Liver (tissue), 9 donors: ENCODE results near the gene ARHGEF3. TPM values are rescaled to one million over a fixed set of nuclear protein-coding genes. Genes with fewer than 3 reads are reported as not detected.

Experiments
- DNase-seq: peaks from one replicate; pipeline ENCODE4 v3.0.0-alpha.2; 2017; ENCODE audit warnings: low spot score
- H3K27ac ChIP-seq, 2 donors: one replicate each; pipeline ENCODE4 v1.7.0; 2013; ENCODE audit warnings: inconsistent platforms in 2 of 2, low read length in 2 of 2, control low read depth in 1 of 2, low read depth in 1 of 2, mild to moderate bottlenecking in 1 of 2
- H3K27me3 ChIP-seq, 4 donors: one replicate each; pipeline versions ENCODE4 v1.6.1 to v1.7.0; 2013; ENCODE audit warnings: low read length in 3 of 4, inconsistent platforms in 1 of 4, mild to moderate bottlenecking in 1 of 4, moderate library complexity in 1 of 4; ENCODE audit not compliant: control insufficient read depth in 4 of 4, insufficient read depth in 4 of 4
- H3K36me3 ChIP-seq, 4 donors: one replicate each; pipeline versions ENCODE4 v1.6.1 to v1.7.0; 2013; ENCODE audit warnings: low read length in 3 of 4, mild to moderate bottlenecking in 3 of 4, low read depth in 1 of 4, moderate library complexity in 1 of 4; ENCODE audit not compliant: control insufficient read depth in 4 of 4, insufficient read depth in 3 of 4
- H3K4me1 ChIP-seq, 4 donors: one replicate each; pipeline versions ENCODE4 v1.6.1 to v1.7.0; 2013; ENCODE audit warnings: low read length in 3 of 4, mild to moderate bottlenecking in 3 of 4, moderate library complexity in 1 of 4; ENCODE audit not compliant: control insufficient read depth in 4 of 4, insufficient read depth in 4 of 4
- H3K4me3 ChIP-seq, 3 donors: one replicate each; pipeline versions ENCODE4 v1.6.1 to v1.7.0; 2013; ENCODE audit warnings: low read length in 3 of 3, control low read depth in 1 of 3, low read depth in 1 of 3, mild to moderate bottlenecking in 1 of 3
- H3K9ac ChIP-seq, 2 donors: one replicate each; pipeline ENCODE4 v1.7.0; 2013; ENCODE audit warnings: low read length in 2 of 2, mild to moderate bottlenecking in 2 of 2, moderate library complexity in 2 of 2, control low read depth in 1 of 2, low read depth in 1 of 2
- H3K9me3 ChIP-seq, 4 donors: one replicate each; pipeline versions ENCODE4 v1.6.1 to v1.7.0; 2013; ENCODE audit warnings: low read length in 3 of 4; ENCODE audit not compliant: control insufficient read depth in 4 of 4
- ATF3 ChIP-seq: IDR thresholded peaks from 2 replicates; pipeline ENCODE4 v1.6.1; 2016; ENCODE audit warnings: antibody characterized with exemption
- CTCF ChIP-seq: fragments of 150-350 bp; IDR thresholded peaks from 2 replicates; pipeline ENCODE4 v1.5.1; 2017; ENCODE audit warnings: improper control_type of control experiment, low read depth, low read length; ENCODE audit not compliant: missing input control
- EGR1 ChIP-seq, 2 donors: IDR thresholded peaks; 2 replicates each; pipeline ENCODE4 v1.6.1; 2016 to 2018; ENCODE audit warnings: antibody characterized with exemption in 2 of 2, low read depth in 2 of 2
- FOXA1 ChIP-seq: IDR thresholded peaks from 2 replicates; pipeline ENCODE4 v1.6.1; 2016; ENCODE audit warnings: antibody characterized with exemption
- FOXA2 ChIP-seq: IDR thresholded peaks from 2 replicates; pipeline ENCODE4 v1.6.1; 2016; ENCODE audit warnings: antibody characterized with exemption
- GABPA ChIP-seq, 2 donors: IDR thresholded peaks in 1 of 2; conservative IDR thresholded peaks in 1 of 2; 2 replicates each; pipeline ENCODE4 v1.6.1; 2016; ENCODE audit warnings: antibody characterized with exemption in 2 of 2, mild to moderate bottlenecking in 1 of 2, moderate library complexity in 1 of 2
- HNF4A ChIP-seq, 2 donors: conservative IDR thresholded peaks; 2 replicates each; pipeline ENCODE4 v1.6.1; 2016; ENCODE audit warnings: antibody characterized with exemption in 2 of 2, mild to moderate bottlenecking in 2 of 2
- HNF4G ChIP-seq: IDR thresholded peaks from 2 replicates; pipeline ENCODE4 v1.6.1; 2016; ENCODE audit warnings: antibody characterized with exemption
- JUND ChIP-seq, 2 donors: IDR thresholded peaks; 2 replicates each; pipeline ENCODE4 v1.6.1; 2016; ENCODE audit warnings: antibody characterized with exemption in 2 of 2
- MAX ChIP-seq: IDR thresholded peaks from 2 replicates; pipeline ENCODE4 v1.6.1; 2016; ENCODE audit warnings: antibody characterized with exemption
- NR2F2 ChIP-seq: IDR thresholded peaks from 2 replicates; pipeline ENCODE4 v1.6.1; 2016; ENCODE audit warnings: antibody characterized with exemption
- RAD21 ChIP-seq, 2 donors: IDR thresholded peaks; 2 replicates each; pipeline ENCODE4 v1.6.1; 2016; ENCODE audit warnings: antibody characterized with exemption in 2 of 2, mild to moderate bottlenecking in 2 of 2
- REST ChIP-seq: IDR thresholded peaks from 2 replicates; pipeline ENCODE4 v1.6.1; 2016; ENCODE audit warnings: antibody characterized with exemption, mild to moderate bottlenecking
- RXRA ChIP-seq, 2 donors: IDR thresholded peaks; 2 replicates each; pipeline ENCODE4 v1.6.1; 2017 to 2018; ENCODE audit warnings: antibody characterized with exemption in 2 of 2, mild to moderate bottlenecking in 1 of 2
- SP1 ChIP-seq: IDR thresholded peaks from 2 replicates; pipeline ENCODE4 v1.6.1; 2018; ENCODE audit warnings: antibody characterized with exemption, mild to moderate bottlenecking
- TAF1 ChIP-seq: conservative IDR thresholded peaks from 2 replicates; pipeline ENCODE4 v1.6.1; 2016; ENCODE audit warnings: antibody characterized with exemption, mild to moderate bottlenecking
- YY1 ChIP-seq: IDR thresholded peaks from 2 replicates; pipeline ENCODE4 v1.6.1; 2016; ENCODE audit warnings: antibody characterized with exemption, mild to moderate bottlenecking
- ZBTB33 ChIP-seq: IDR thresholded peaks from 2 replicates; pipeline ENCODE4 v1.6.1; 2016; ENCODE audit warnings: antibody characterized with exemption
- WGBS: extraction: QIAGEN DNeasy Blood & Tissue Kit; methylation state at CpG from one replicate; pipeline ENCODE4 v1.1.7; 2013; 5-methylcytosine and 5-hydroxymethylcytosine counted together
- polyA plus RNA-seq, 2 donors: library from polyadenylated mRNA; stranded (reverse) in 1 of 2; unstranded in 1 of 2; fragments of 200-250 nt in 1 of 2; fragments of >200 nt in 1 of 2; fragmentation: Nextera tagmentation in 1 of 2; extraction: Ambion mirVana in 1 of 2; gene quantifications; one replicate each; pipeline versions ENCODE4 v1.2.1 to v1.2.3, GENCODE V29; 2013 to 2015
- total RNA-seq, 2 donors: library from RNA; depleted of rRNA; stranded (reverse); fragments of >200 nt; gene quantifications; one replicate each; pipeline ENCODE4 v1.2.3, GENCODE V29; 2014
- donor health status: healthy.
- donor health status: healthy.
- donor health status: healthy.
- donor health status: healthy.
- donor health status: healthy.

Gene ARHGEF3
- total and polyA plus RNA-seq, 4 donors = 1.6 to 7.9 (median 2.0) TPM

- 65% methylated on average over 4 of the region's 4 CpGs for WGBS
- TF ChIP-seq TAF1 = no peak
- no peak for TF ChIP-seq RXRA (IDR thresholded peaks at IDR 0.05)
- no peak for TF ChIP-seq ZBTB33
- TF ChIP-seq GABPA (IDR thresholded peaks at IDR 0.05 in 1 of 2, conservative IDR thresholded peaks at IDR 0.05 in 1 of 2) = no peak
- TF ChIP-seq EGR1 (IDR thresholded peaks at IDR 0.05; ENCODE audit: low read depth in 2 of 2) = no peak
- no peak for TF ChIP-seq FOXA1
- no peak for TF ChIP-seq FOXA2
- no peak for TF ChIP-seq REST
- no peak for TF ChIP-seq ATF3
- no peak for TF ChIP-seq JUND (IDR thresholded peaks at IDR 0.05)
- TF ChIP-seq CTCF = no peak
- TF ChIP-seq RAD21 (IDR thresholded peaks at IDR 0.05) = no peak
- TF ChIP-seq HNF4A (conservative IDR thresholded peaks at IDR 0.05) = no peak
- TF ChIP-seq NR2F2 = no peak
- TF ChIP-seq YY1 = no peak
- TF ChIP-seq MAX = no peak
- TF ChIP-seq SP1 = no peak
- TF ChIP-seq HNF4G = no peak
Observed at GRCh38 chr3:56825567-56826438, 24.1 kb upstream of the ARHGEF3 start.

More at GRCh38 chr3:56825567-56826438, 24.1 kb upstream of the ARHGEF3 start:
- H3K27ac ChIP-seq = no peak overlapping the region
- H3K4me1 ChIP-seq = no peaks in the 10 kb centered on the region
- no peaks in the 10 kb centered on the region for H3K9me3 ChIP-seq
- peaks cover 0 to 5% (median 2%) of the 10 kb centered on the region in 4 donors for H3K27me3 ChIP-seq
- H3K36me3 ChIP-seq = no peaks in the 10 kb centered on the region
- H3K4me3 ChIP-seq = no peak overlapping the region
- no peak overlapping the region for H3K9ac ChIP-seq
- no peak for DNase-seq
